Endodermal cell (in vitro differentiated cells): ENCODE data around the gene ILF3. TPM values are rescaled to one million over a fixed set of nuclear protein-coding genes. Genes with fewer than 3 reads are reported as not detected.

ENCODE experiments used
- DNase-seq: peaks from one replicate; pipeline ENCODE4 v3.0.0-alpha.2; 2017
- H3K27ac ChIP-seq: 2 replicates; pipeline ENCODE4 v1.5.1; 2013; ENCODE audit warnings: mild to moderate bottlenecking, low read depth, low read length, moderate library complexity
- H3K27me3 ChIP-seq: 2 replicates; pipeline ENCODE4 v1.6.1; 2013; ENCODE audit warnings: mild to moderate bottlenecking, low read length, moderate library complexity; ENCODE audit not compliant: insufficient read depth, control insufficient read depth, poor library complexity, severe bottlenecking
- H3K36me3 ChIP-seq: 2 replicates; pipeline ENCODE4 v1.7.0; 2013; ENCODE audit warnings: mild to moderate bottlenecking, low read length, moderate library complexity; ENCODE audit not compliant: control insufficient read depth, insufficient read depth
- H3K4me1 ChIP-seq: one replicate; pipeline ENCODE4 v1.7.0; 2013; ENCODE audit warnings: low read length; ENCODE audit not compliant: control insufficient read depth, insufficient read depth
- H3K4me3 ChIP-seq: 2 replicates; pipeline ENCODE4 v1.5.1; 2013; ENCODE audit warnings: mild to moderate bottlenecking, low read length, moderate library complexity
- H3K9ac ChIP-seq: 2 replicates; pipeline ENCODE4 v1.6.1; 2013; ENCODE audit warnings: mild to moderate bottlenecking, low read length, moderate library complexity; ENCODE audit not compliant: poor library complexity, severe bottlenecking; ENCODE audit errors: extremely low read depth
- H3K9me3 ChIP-seq: 2 replicates; pipeline ENCODE4 v1.6.1; 2013; ENCODE audit warnings: mild to moderate bottlenecking, low read length, moderate library complexity; ENCODE audit not compliant: control insufficient read depth
- H3K27ac Mint-ChIP-seq: 2 replicates; pipeline ENCODE4 v1.8.0; 2020; ENCODE audit warnings: mixed read lengths
- H3K27me3 Mint-ChIP-seq: 2 replicates; pipeline ENCODE4 v1.8.0; 2021; ENCODE audit warnings: mild to moderate bottlenecking, mixed read lengths; ENCODE audit not compliant: insufficient read depth
- H3K36me3 Mint-ChIP-seq: 2 replicates; pipeline ENCODE4 v1.8.0; 2020; ENCODE audit warnings: low read depth, mixed read lengths
- H3K4me1 Mint-ChIP-seq: 2 replicates; pipeline ENCODE4 v1.8.0; 2020; ENCODE audit warnings: mixed read lengths
- H3K4me3 Mint-ChIP-seq: 2 replicates; pipeline ENCODE4 v1.8.0; 2020; ENCODE audit warnings: mild to moderate bottlenecking, moderate library complexity, mixed read lengths
- H3K9me3 Mint-ChIP-seq: 2 replicates; pipeline ENCODE4 v1.8.0; 2020; ENCODE audit warnings: mild to moderate bottlenecking, mixed read lengths
- WGBS, 2 experiments: methylation state at CpG; one replicate each; pipeline versions ENCODE4 v1.1.5 to v1.1.7; 2013; ENCODE audit warnings: missing lambda C conversion rate in 2 of 2, mixed read lengths in 1 of 2; ENCODE audit not compliant: insufficient coverage in 1 of 2, insufficient read length in 1 of 2; 5-methylcytosine and 5-hydroxymethylcytosine counted together
- total RNA-seq, 2 donors: library from RNA; stranded (reverse); fragmentation: NEBNext Ultra II Directional in 1 of 2; extraction: Animal tissue kit (Norgen Biotek cat#: 25700) in 1 of 2; gene quantifications; 2 replicates in 1 of 2; 3 replicates in 1 of 2; pipeline ENCODE4 v1.2.1, GENCODE V29; 2021
- TF ChIP-seq, protein P1 (sequence below): fragments of 200-600 bp; sonication (generic); conservative IDR thresholded peaks from 2 replicates; pipeline ENCODE4 v1.5.0; 2021; ENCODE audit warnings: antibody characterized with exemption, mild to moderate bottlenecking

ILF3 gene
- total RNA-seq, 2 donors from 2014 or later = 625 to 629 TPM

DNA sequence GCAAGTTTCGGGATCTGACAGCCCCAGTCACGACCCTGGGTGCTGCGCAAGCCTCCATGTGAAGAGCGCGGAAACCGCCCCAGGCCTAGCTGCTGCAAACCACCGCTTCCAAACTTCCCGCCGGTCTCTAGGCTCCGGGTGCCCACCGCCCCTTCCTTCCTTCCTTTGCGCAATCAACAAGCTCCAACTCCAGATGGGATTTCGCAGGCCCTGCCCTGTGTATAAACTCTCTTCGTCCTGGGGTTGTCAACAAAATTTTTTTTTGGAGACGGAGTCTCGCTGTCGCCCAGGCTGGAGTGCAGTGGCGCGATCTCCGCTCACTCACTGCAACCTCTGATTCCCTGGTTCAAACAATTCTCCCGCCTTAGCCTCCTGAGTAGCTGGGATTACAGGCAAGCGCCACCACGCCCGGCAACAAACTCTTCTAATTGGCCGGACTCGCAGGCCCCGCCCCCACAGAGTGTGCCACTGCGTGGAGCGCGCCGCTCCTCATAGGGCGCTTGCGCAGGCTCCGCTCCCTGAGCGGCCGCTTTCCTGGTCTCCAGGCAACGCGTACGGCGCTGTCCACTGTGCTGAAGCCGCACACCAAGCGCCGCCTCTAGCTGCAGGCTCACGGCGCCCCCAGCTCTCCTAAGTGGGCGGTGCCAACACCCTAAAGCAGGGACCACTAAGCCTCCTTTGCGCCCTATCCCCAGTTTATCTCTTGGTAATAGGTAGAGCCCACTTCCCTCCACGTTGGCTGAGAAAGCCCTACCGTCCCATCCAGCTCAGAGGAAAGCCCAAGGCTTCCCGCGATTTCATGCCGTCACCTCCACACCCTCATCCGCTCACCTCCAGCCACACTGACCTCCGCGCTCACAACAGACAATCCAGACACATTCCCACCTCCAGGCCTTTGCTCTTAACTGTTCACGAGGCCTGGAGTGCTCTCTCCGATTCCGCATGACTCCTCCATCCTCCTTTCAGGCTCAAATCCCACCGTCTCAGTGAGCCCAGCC lies 41.6 kb downstream of the ILF3 start:
- H3K27ac ChIP-seq = peak overlapping the region; percentile 12
- no peaks in the 10 kb centered on the region for H3K27me3 ChIP-seq
- H3K4me1 Mint-ChIP-seq = peaks cover 11% of the 10 kb centered on the region
- peak; percentile 99 for DNase-seq
- TF ChIP-seq, protein P1, sequence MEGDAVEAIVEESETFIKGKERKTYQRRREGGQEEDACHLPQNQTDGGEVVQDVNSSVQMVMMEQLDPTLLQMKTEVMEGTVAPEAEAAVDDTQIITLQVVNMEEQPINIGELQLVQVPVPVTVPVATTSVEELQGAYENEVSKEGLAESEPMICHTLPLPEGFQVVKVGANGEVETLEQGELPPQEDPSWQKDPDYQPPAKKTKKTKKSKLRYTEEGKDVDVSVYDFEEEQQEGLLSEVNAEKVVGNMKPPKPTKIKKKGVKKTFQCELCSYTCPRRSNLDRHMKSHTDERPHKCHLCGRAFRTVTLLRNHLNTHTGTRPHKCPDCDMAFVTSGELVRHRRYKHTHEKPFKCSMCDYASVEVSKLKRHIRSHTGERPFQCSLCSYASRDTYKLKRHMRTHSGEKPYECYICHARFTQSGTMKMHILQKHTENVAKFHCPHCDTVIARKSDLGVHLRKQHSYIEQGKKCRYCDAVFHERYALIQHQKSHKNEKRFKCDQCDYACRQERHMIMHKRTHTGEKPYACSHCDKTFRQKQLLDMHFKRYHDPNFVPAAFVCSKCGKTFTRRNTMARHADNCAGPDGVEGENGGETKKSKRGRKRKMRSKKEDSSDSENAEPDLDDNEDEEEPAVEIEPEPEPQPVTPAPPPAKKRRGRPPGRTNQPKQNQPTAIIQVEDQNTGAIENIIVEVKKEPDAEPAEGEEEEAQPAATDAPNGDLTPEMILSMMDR = no peak
- peak overlapping the region; percentile 16 for H3K4me3 Mint-ChIP-seq
- H3K36me3 Mint-ChIP-seq = peaks cover 22% of the 10 kb centered on the region
- H3K9me3 ChIP-seq = no peaks in the 10 kb centered on the region
- H3K4me1 ChIP-seq = no peaks in the 10 kb centered on the region
- peak overlapping the region; percentile 16 for H3K9ac ChIP-seq
- H3K36me3 ChIP-seq = peaks cover 27% of the 10 kb centered on the region
- H3K9me3 Mint-ChIP-seq = no peaks in the 10 kb centered on the region
- WGBS, 2 experiments = 20% methylated on average over 52 to 59 of the region's 59 CpGs
- peak overlapping the region; percentile 88 for H3K27ac Mint-ChIP-seq
- peaks cover 4% of the 10 kb centered on the region for H3K27me3 Mint-ChIP-seq
- H3K4me3 ChIP-seq = peak overlapping the region; percentile 71

DNA sequence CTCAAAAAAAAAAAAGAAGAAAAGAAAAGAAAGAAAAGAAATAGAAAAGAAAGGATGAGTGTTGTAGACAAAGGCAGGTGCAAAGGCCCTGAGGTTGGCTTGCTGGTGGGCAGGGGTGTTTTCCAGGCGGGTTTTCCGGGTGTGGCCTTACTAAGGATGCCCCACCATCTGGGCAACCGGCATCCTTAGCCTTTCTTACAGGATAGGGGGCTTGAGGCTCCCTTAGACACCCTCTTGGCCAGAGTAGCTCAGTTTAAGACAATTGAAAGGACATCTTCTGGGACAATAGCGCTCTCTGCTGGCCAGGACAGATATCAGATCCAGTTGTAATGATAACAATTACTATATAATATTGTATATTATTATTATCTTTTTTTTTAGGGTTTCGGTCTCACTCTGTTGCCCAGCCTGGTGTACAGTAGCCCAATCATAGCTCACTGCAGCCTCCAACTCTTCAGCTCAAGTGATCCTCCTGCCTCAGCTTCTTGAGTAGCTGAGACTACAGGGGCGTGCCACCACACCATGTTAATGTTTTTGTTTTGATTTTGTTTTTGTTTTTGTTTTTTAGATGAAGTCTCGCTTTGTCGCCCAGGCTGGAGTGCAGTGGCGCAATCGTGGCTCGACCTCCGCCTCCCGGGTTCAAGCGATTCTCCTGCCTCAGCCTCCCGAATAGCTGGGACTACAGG lies 45.6 kb downstream of the ILF3 start:
- Mint-ChIP-seq H3K9me3 (no peaks in the 10 kb centered on the region), H3K27ac (no peak overlapping the region), H3K4me1 (peaks cover 8% of the 10 kb centered on the region), H3K4me3 (no peak overlapping the region), H3K27me3 (peaks cover 4% of the 10 kb centered on the region), H3K36me3 (no peaks in the 10 kb centered on the region)
- peak; percentile 84 for DNase-seq
- Histone ChIP-seq H3K36me3 (no peaks in the 10 kb centered on the region), H3K9ac (no peak overlapping the region), H3K9me3 (no peaks in the 10 kb centered on the region), H3K4me1 (no peaks in the 10 kb centered on the region), H3K27me3 (no peaks in the 10 kb centered on the region), H3K27ac (no peak overlapping the region), H3K4me3 (no peak overlapping the region)
- WGBS, 2 experiments = 66 to 88% methylated on average over 9 to 14 of the region's 15 CpGs
- TF ChIP-seq, protein P1 = peak; percentile 78

DNA sequence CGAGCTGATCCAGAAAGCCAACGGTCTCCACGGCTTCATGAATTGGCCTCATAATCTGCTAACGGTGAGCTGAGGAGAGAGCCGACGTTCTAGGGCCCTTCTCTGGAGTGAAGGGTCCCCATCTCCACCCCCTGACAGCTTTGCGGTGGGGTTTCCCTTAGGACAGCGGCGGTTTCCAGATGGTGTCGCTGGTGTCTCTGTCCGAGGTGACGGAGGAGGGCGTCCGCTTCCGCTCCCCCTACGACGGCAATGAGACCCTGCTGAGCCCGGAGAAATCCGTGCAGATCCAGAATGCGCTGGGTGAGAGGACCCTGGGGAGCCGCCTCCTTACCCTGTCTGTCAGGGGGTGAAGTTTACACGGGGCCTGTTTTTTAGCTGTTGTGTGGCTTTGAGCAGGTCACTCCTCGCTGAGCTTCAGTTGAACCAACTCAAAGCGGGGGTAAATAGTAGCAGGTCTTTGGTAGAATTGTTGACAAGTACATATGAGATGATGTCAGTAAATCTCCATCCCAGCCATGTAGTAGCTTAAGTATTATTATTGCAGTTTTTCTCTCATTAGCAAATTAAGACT lies 47.9 kb downstream of the ILF3 start:
- Mint-ChIP-seq H3K27ac (peak overlapping the region; percentile 91), H3K36me3 (no peaks in the 10 kb centered on the region), H3K9me3 (no peaks in the 10 kb centered on the region), H3K4me3 (peak overlapping the region; percentile 75), H3K4me1 (no peaks in the 10 kb centered on the region), H3K27me3 (peaks cover 2% of the 10 kb centered on the region)
- TF ChIP-seq, protein P1 = peak; percentile 35
- WGBS, 2 experiments = 9 to 10% methylated on average over 10 to 24 of the region's 24 CpGs
- Histone ChIP-seq H3K4me1 (no peaks in the 10 kb centered on the region), H3K27ac (peak overlapping the region; percentile 66), H3K4me3 (peak overlapping the region; percentile 88), H3K36me3 (no peaks in the 10 kb centered on the region), H3K9ac (peak overlapping the region; percentile 72), H3K9me3 (no peaks in the 10 kb centered on the region), H3K27me3 (no peaks in the 10 kb centered on the region)
- DNase-seq = peak; percentile 84
